Stimulated activated naive CD4-positive, alpha-beta T cell (primary cell): Measurements from ENCODE around the gene MRNIP.

Source experiments
- DNase-seq, 6 experiments: peaks; one replicate each; lab custom pipeline; 2025; lab: John Stamatoyannopoulos, UW

The MRNIP gene

GRCh38 chr5:179803651-179804554 lies 54.7 kb downstream of the MRNIP start:
- DNase-seq, result peak in 1 of 6 experiments; percentile 35

- no peak for DNase-seq
Measured at GRCh38 chr5:179802950-179803562, 55.6 kb downstream of the MRNIP start.

- no peak for DNase-seq
Measured at GRCh38 chr5:179802207-179802883, 56.3 kb downstream of the MRNIP start.

- DNase-seq, result peak; percentile 57 to 80 (median 73)
Measured at GRCh38 chr5:179801304-179802206, 57.1 kb downstream of the MRNIP start.

- DNase-seq, result no peak
Measured at GRCh38 chr5:179800696-179801201, 57.9 kb downstream of the MRNIP start.

GRCh38 chr5:179800071-179800695 lies 58.4 kb downstream of the MRNIP start:
- DNase-seq, result no peak

GRCh38 chr5:179799644-179799973 lies 59.0 kb downstream of the MRNIP start:
- no peak for DNase-seq

- DNase-seq, result no peak
Measured at GRCh38 chr5:179798771-179799643, 59.6 kb downstream of the MRNIP start.

- DNase-seq, result no peak
Measured at GRCh38 chr5:179798144-179798770, 60.4 kb downstream of the MRNIP start.

GRCh38 chr5:179797741-179798140 lies 60.9 kb downstream of the MRNIP start:
- DNase-seq, result no peak

- DNase-seq, result no peak
Measured at GRCh38 chr5:179796877-179797608, 61.6 kb downstream of the MRNIP start.

- DNase-seq, result peak; percentile 47 to 76 (median 64)
Measured at GRCh38 chr5:179795863-179796833, 62.5 kb downstream of the MRNIP start.

- DNase-seq, result peak in 1 of 6 experiments; percentile 12
Measured at GRCh38 chr5:179795049-179795862, 63.4 kb downstream of the MRNIP start.

GRCh38 chr5:179794575-179794974 lies 64.0 kb downstream of the MRNIP start:
- no peak for DNase-seq

- no peak for DNase-seq
Measured at GRCh38 chr5:179794171-179794570, 64.4 kb downstream of the MRNIP start.

GRCh38 chr5:179793468-179794139 lies 65.0 kb downstream of the MRNIP start, which contains the start of gene LTC4S:
TSS of gene LTC4S (plus strand) at chr5:179793986. CDS start at chr5:179794081, 95 bp downstream.
- DNase-seq, result peak in 4 of 6 experiments; percentile 18 to 44 (median 40)
